Jurkat, Clone E6-1 (cell line): ENCODE results near the gene TWNK.
"Not testable (repeated sequence)": the region's sequence is repeated elsewhere in the genome, so short reads cannot be mapped to it uniquely, and the experiment has no call there.

ENCODE experiments used
- DNase-seq: peaks from one replicate; pipeline ENCODE4 v3.0.0-alpha.2; 2011; ENCODE audit warnings: low read depth, low spot score
- H3K4me3 ChIP-seq: 2 replicates; pipeline ENCODE4 v1.5.1; 2011; ENCODE audit warnings: mild to moderate bottlenecking, low read length, control low read depth, moderate library complexity

The TWNK gene

GRCh38 chr10:101021692-101022251, 34.4 kb downstream of the TWNK start:
- no peak for DNase-seq
- no peak overlapping the region for H3K4me3 ChIP-seq

- no peak overlapping the region for H3K4me3 ChIP-seq
- no peak for DNase-seq
These were observed 35.8 kb downstream of the TWNK start for GRCh38 chr10:101022967-101023705.

- DNase-seq, result no peak
These were observed 39.9 kb downstream of the TWNK start for GRCh38 chr10:101027106-101027720.

GRCh38 chr10:101028446-101029337, 41.3 kb downstream of the TWNK start:
- no peak for DNase-seq
- H3K4me3 ChIP-seq, result no peak overlapping the region

More at GRCh38 chr10:101027106-101027720, 39.9 kb downstream of the TWNK start:
- no peak overlapping the region for H3K4me3 ChIP-seq

- H3K4me3 ChIP-seq, result no peak overlapping the region
- no peak for DNase-seq
These were observed 42.4 kb downstream of the TWNK start for GRCh38 chr10:101029520-101030295.

GRCh38 chr10:101030496-101031127, 43.3 kb downstream of the TWNK start:
- H3K4me3 ChIP-seq, result peak overlapping the region; percentile 85
- DNase-seq, result no peak

GRCh38 chr10:101031128-101031795, 43.9 kb downstream of the TWNK start, which contains the start of the genes PDZD7 and SFXN3:
PDZD7 (minus strand) TSS chr10:101031129; CDS start chr10:101030219, 910 bp downstream.
SFXN3 (plus strand) TSS chr10:101031234; CDS start chr10:101034695, 3,461 bp downstream.
- H3K4me3 ChIP-seq, result peak within 1 kb of the TSS; percentile 85
- DNase-seq, result peak; percentile 90

- DNase-seq, result peak; percentile 51
- H3K4me3 ChIP-seq, result peak overlapping the region; percentile 85
These were observed 44.7 kb downstream of the TWNK start for GRCh38 chr10:101031796-101032636.

- H3K4me3 ChIP-seq, result peak overlapping the region; percentile 85
- peak; percentile 39 for DNase-seq
These were observed 45.4 kb downstream of the TWNK start for GRCh38 chr10:101032637-101033224.

- no peak for DNase-seq
- H3K4me3 ChIP-seq, result no peak overlapping the region
These were observed 45.9 kb downstream of the TWNK start for GRCh38 chr10:101033276-101033675.

- not testable (repeated sequence) for H3K4me3 ChIP-seq, DNase-seq
These were observed 47.1 kb downstream of the TWNK start for GRCh38 chr10:101034404-101034803.

- H3K4me3 ChIP-seq, result no peak overlapping the region
- no peak for DNase-seq
These were observed 48.0 kb downstream of the TWNK start for GRCh38 chr10:101035314-101035713.

- no peak overlapping the region for H3K4me3 ChIP-seq
- DNase-seq, result no peak
These were observed 48.8 kb downstream of the TWNK start for GRCh38 chr10:101035916-101036702.

- no peak for DNase-seq
- no peak overlapping the region for H3K4me3 ChIP-seq
These were observed 49.4 kb downstream of the TWNK start for GRCh38 chr10:101036726-101037125.

GRCh38 chr10:101038484-101038883, 51.1 kb downstream of the TWNK start:
- DNase-seq, result no peak
- H3K4me3 ChIP-seq, result no peak overlapping the region

GRCh38 chr10:101040061-101040460, 52.7 kb downstream of the TWNK start:
- no peak overlapping the region for H3K4me3 ChIP-seq
- DNase-seq, result no peak
